NCI-H748 treated with DMSO at 0.1 percent for 48 hours (cell line): Measurements from ENCODE around the gene NTRK2.

Experiments
- DNase-seq: peaks from one replicate; lab custom pipeline; 2025; lab: John Stamatoyannopoulos, UW

NTRK2 gene

GRCh38 chr9:84780385-84780784 lies 110.9 kb downstream of the NTRK2 start:
- DNase-seq: no peak

- DNase-seq: no peak
These were observed 111.9 kb downstream of the NTRK2 start for GRCh38 chr9:84781458-84781857.

- no peak for DNase-seq
These were observed 112.7 kb downstream of the NTRK2 start for GRCh38 chr9:84781931-84782866.

- no peak for DNase-seq
These were observed 116.4 kb downstream of the NTRK2 start for GRCh38 chr9:84785792-84786547.

- DNase-seq: no peak
These were observed 119.4 kb downstream of the NTRK2 start for GRCh38 chr9:84788803-84789462.

GRCh38 chr9:84789463-84789830 lies 119.9 kb downstream of the NTRK2 start:
- no peak for DNase-seq

GRCh38 chr9:84791643-84792042 lies 122.1 kb downstream of the NTRK2 start:
- DNase-seq: no peak

GRCh38 chr9:84793251-84793650 lies 123.7 kb downstream of the NTRK2 start:
- DNase-seq: no peak

- no peak for DNase-seq
These were observed 125.6 kb downstream of the NTRK2 start for GRCh38 chr9:84794981-84795637.

GRCh38 chr9:84796404-84796803 lies 126.9 kb downstream of the NTRK2 start:
- DNase-seq: no peak

- DNase-seq: no peak
These were observed 129.7 kb downstream of the NTRK2 start for GRCh38 chr9:84799251-84799650.

- DNase-seq: no peak
These were observed 135.6 kb downstream of the NTRK2 start for GRCh38 chr9:84804951-84805694.

- no peak for DNase-seq
These were observed 137.9 kb downstream of the NTRK2 start for GRCh38 chr9:84807431-84807830.

- no peak for DNase-seq
These were observed 138.4 kb downstream of the NTRK2 start for GRCh38 chr9:84807870-84808390.

GRCh38 chr9:84808416-84808815 lies 138.9 kb downstream of the NTRK2 start:
- no peak for DNase-seq

- no peak for DNase-seq
These were observed 141.7 kb downstream of the NTRK2 start for GRCh38 chr9:84811072-84811750.

GRCh38 chr9:84811751-84812074 lies 142.2 kb downstream of the NTRK2 start:
- no peak for DNase-seq

- DNase-seq: no peak
These were observed 142.8 kb downstream of the NTRK2 start for GRCh38 chr9:84812355-84812754.

GRCh38 chr9:84812847-84813246 lies 143.3 kb downstream of the NTRK2 start:
- no peak for DNase-seq

GRCh38 chr9:84815554-84815953 lies 146.0 kb downstream of the NTRK2 start:
- no peak for DNase-seq

GRCh38 chr9:84817038-84817437 lies 147.5 kb downstream of the NTRK2 start:
- no peak for DNase-seq
